HepG2 (cell line): ENCODE results near the gene GUCY2D. TPM values are rescaled to one million over a fixed set of nuclear protein-coding genes. Genes with fewer than 3 reads are reported as not detected.

Source experiments
- ARID5B ChIP-seq: IDR thresholded peaks from 2 replicates; pipeline ENCODE4 v1.4.0; 2020; ENCODE audit warnings: mild to moderate bottlenecking, missing genetic modification reagents
- SMAD1 ChIP-seq: sonication (generic); formaldehyde crosslinking; IDR thresholded peaks from 2 replicates; pipeline ENCODE4 v1.4.0; 2020; ENCODE audit warnings: missing genetic modification reagents, low read depth, mild to moderate bottlenecking, borderline replicate concordance
- THAP11 ChIP-seq: IDR thresholded peaks from 2 replicates; pipeline ENCODE4 v1.6.1; 2016; ENCODE audit warnings: missing biosample characterization, missing genetic modification reagents
- ZFP91 ChIP-seq: sonication (generic); formaldehyde crosslinking; IDR thresholded peaks from 2 replicates; pipeline ENCODE4 v1.9.0; 2022; ENCODE audit warnings: missing genetic modification reagents, mild to moderate bottlenecking, borderline replicate concordance
- ZNF12 ChIP-seq: sonication (generic); formaldehyde crosslinking; IDR thresholded peaks from 2 replicates; pipeline ENCODE4 v1.5.0; 2020; ENCODE audit warnings: missing genetic modification reagents
- ZNF619 ChIP-seq: sonication (generic); formaldehyde crosslinking; IDR thresholded peaks from 2 replicates; pipeline ENCODE4 v1.4.0; 2020; ENCODE audit warnings: mild to moderate bottlenecking, missing genetic modification reagents
- ZSCAN20 ChIP-seq: sonication (generic); formaldehyde crosslinking; IDR thresholded peaks from 2 replicates; pipeline ENCODE4 v1.4.0; 2020; ENCODE audit warnings: missing genetic modification reagents, mild to moderate bottlenecking, borderline replicate concordance
- polyA plus RNA-seq, 8 experiments: library from polyadenylated mRNA; depleted of rRNA in 3 of 8; stranded (reverse) in 7 of 8; unstranded in 1 of 8; fragments of >200 nt; fragmentation: Illumina TruSeq in 4 of 8; extraction: Trizol in 4 of 8; gene quantifications; 2 replicates each; pipeline versions ENCODE4 v1.2.1 to v1.2.3, GENCODE V29; 2011 to 2016; ENCODE audit warnings: low read depth in 4 of 8, missing spikeins in 1 of 8, mixed read lengths in 1 of 8; ENCODE audit not compliant: insufficient read depth in 1 of 8
- total RNA-seq, 5 experiments: library from RNA; depleted of rRNA; stranded (reverse); fragments of >200 nt; fragmentation: Illumina TruSeq; extraction: Trizol; gene quantifications; 2 replicates each; pipeline ENCODE4 v1.2.3, GENCODE V29; 2016; ENCODE audit warnings: low read depth in 1 of 5

Gene GUCY2D
- total and polyA plus RNA-seq, 2 of the 13 experiments (the other 11 are each of a cell fraction or from before 2014, with no cell fraction given), result not detected

- TF ChIP-seq ZFP91 (CRISPR knock-in tag), result no peak
- TF ChIP-seq ZNF12 (CRISPR knock-in tag), result no peak
- TF ChIP-seq SMAD1, result no peak
- no peak for TF ChIP-seq ARID5B (CRISPR knock-in tag)
- no peak for TF ChIP-seq ZNF619 (CRISPR knock-in tag)
- no peak for TF ChIP-seq ZSCAN20 (CRISPR knock-in tag)
- no peak for TF ChIP-seq THAP11 (CRISPR knock-in tag)
Measured at GRCh38 chr17:8013731-8014557, 11.5 kb downstream of the GUCY2D start (continued).
